GM12878 (cell line): Measurements from ENCODE around the gene RNF220. TPM values are rescaled to one million over a fixed set of nuclear protein-coding genes. Genes with fewer than 3 reads are reported as not detected.

Source experiments
- ATAC-seq: fragments of 200-7000 bp; cut with Tn5 transposase; 3 replicates; pipeline ENCODE4 v1.9.1; 2020; ENCODE audit warnings: mild to moderate bottlenecking, moderate library complexity
- BruUV-seq: library from RNA; stranded (reverse); fragments of 400-500 nt; replicated peaks from 2 replicates; lab custom pipeline; 2021; lab: Mats Ljungman, UMichigan
- CTCF ChIA-PET: fragments of 300-600 bp; sonication (Branson Sonifier 250); formaldehyde crosslinking; extraction: SDS; loops from one replicate; lab custom pipeline; 2021; ENCODE audit warnings: inconsistent platforms; lab: Yijun Ruan, JAX
- POLR2A ChIA-PET: fragments of 350-600 bp; formaldehyde crosslinking; extraction: SDS; loops from one replicate; lab custom pipeline; 2021; ENCODE audit warnings: inconsistent platforms; lab: Charles Lee
- RAD21 ChIA-PET: fragments of 300-600 bp; sonication (Branson Sonifier 250); formaldehyde crosslinking; loops from one replicate; lab custom pipeline; 2023; ENCODE audit warnings: antibody characterized with exemption; ENCODE audit not compliant: unreplicated experiment; lab: Charles Lee
- SMC1A ChIA-PET: fragments of 300-600 bp; sonication (Branson Sonifier 250); formaldehyde crosslinking; loops from one replicate; lab custom pipeline; 2023; ENCODE audit not compliant: unreplicated experiment, uncharacterized antibody; lab: Charles Lee
- DNase-seq: peaks from one replicate; pipeline ENCODE4 v3.0.0-alpha.2; 2011; ENCODE audit warnings: low read depth, low spot score
- FAIRE-seq: peaks from 3 replicates; lab custom pipeline; 2011; peaks lifted over from hg19 to GRCh38; lab: Jason Lieb, UNC
- H2AFZ ChIP-seq: 2 replicates; pipeline ENCODE4 v1.6.0; 2011; ENCODE audit warnings: low read depth, low read length, control low read depth; ENCODE audit not compliant: control insufficient read depth
- H3K27ac ChIP-seq: 2 replicates; pipeline ENCODE4 v1.5.1; 2011; ENCODE audit warnings: control low read depth; ENCODE audit not compliant: control insufficient read depth, insufficient read depth
- H3K27me3 ChIP-seq, 2 experiments: replicated peaks in 1 of 2; 2 replicates each; pipeline versions ENCODE4 v1.6.0 to v1.6.1; 2011; ENCODE audit warnings: low read length in 1 of 2; ENCODE audit not compliant: control insufficient read depth in 2 of 2, insufficient read depth in 2 of 2
- H3K36me3 ChIP-seq, 2 experiments: 2 replicates each; pipeline ENCODE4 v1.5.1; 2011; ENCODE audit warnings: low read length in 1 of 2; ENCODE audit not compliant: control insufficient read depth in 2 of 2, insufficient read depth in 2 of 2
- H3K4me1 ChIP-seq: 2 replicates; pipeline ENCODE4 v1.6.1; 2011; ENCODE audit warnings: mild to moderate bottlenecking, low read length, moderate library complexity, mixed read lengths; ENCODE audit not compliant: control insufficient read depth, insufficient read depth
- H3K4me2 ChIP-seq: 2 replicates; pipeline ENCODE4 v1.6.0; 2011; ENCODE audit warnings: control low read depth; ENCODE audit not compliant: control insufficient read depth, insufficient read depth
- H3K4me3 ChIP-seq: fragments of 200-600 bp; sonication (generic); 2 replicates; pipeline ENCODE4 v1.5.1; 2016
- H3K79me2 ChIP-seq: 2 replicates; pipeline ENCODE4 v1.6.0; 2011; ENCODE audit warnings: low read length; ENCODE audit not compliant: control insufficient read depth, insufficient read depth
- H3K9ac ChIP-seq: 2 replicates; pipeline ENCODE4 v1.8.0; 2011; ENCODE audit warnings: low read length, control low read depth, mixed read lengths; ENCODE audit not compliant: control insufficient read depth, insufficient read depth
- H3K9me3 ChIP-seq: replicated peaks from 3 replicates; pipeline ENCODE4 v1.5.1; 2011; ENCODE audit warnings: mild to moderate bottlenecking, low read length; ENCODE audit not compliant: control insufficient read depth, insufficient read depth
- H4K20me1 ChIP-seq: 2 replicates; pipeline ENCODE4 v1.6.0; 2011; ENCODE audit not compliant: control insufficient read depth, insufficient read depth
- HDGF ChIP-seq: fragments of 450-650 bp; IDR thresholded peaks from 2 replicates; pipeline ENCODE4 v1.6.1; 2016; ENCODE audit warnings: antibody characterized with exemption
- MEF2B ChIP-seq: fragments of 450-650 bp; IDR thresholded peaks from 2 replicates; pipeline ENCODE4 v1.6.1; 2018; ENCODE audit warnings: mild to moderate bottlenecking, moderate library complexity; ENCODE audit not compliant: partially characterized antibody, poor library complexity, severe bottlenecking
- MTA2 ChIP-seq: fragments of 450-650 bp; IDR thresholded peaks from 2 replicates; pipeline ENCODE4 v1.6.1; 2016; ENCODE audit warnings: low read depth, mild to moderate bottlenecking, moderate library complexity
- NR2F1 ChIP-seq: fragments of 450-650 bp; conservative IDR thresholded peaks from 2 replicates; pipeline ENCODE4 v1.6.1; 2017; ENCODE audit warnings: mild to moderate bottlenecking
- POLR2A ChIP-seq: IDR thresholded peaks from 2 replicates; pipeline ENCODE4 v1.6.1; 2011; ENCODE audit warnings: low read depth, mild to moderate bottlenecking, low read length
- RUNX3 ChIP-seq: IDR thresholded peaks from 2 replicates; pipeline ENCODE4 v1.6.1; 2012; ENCODE audit warnings: low read length, inconsistent platforms
- SMAD1 ChIP-seq: fragments of 450-650 bp; IDR thresholded peaks from 2 replicates; pipeline ENCODE4 v1.6.1; 2018; ENCODE audit warnings: mild to moderate bottlenecking, low read depth; ENCODE audit not compliant: partially characterized antibody
- SREBF2 ChIP-seq: IDR thresholded peaks from 2 replicates; pipeline ENCODE4 v1.6.1; 2012; ENCODE audit warnings: mild to moderate bottlenecking, low read length
- WGBS: methylation state at CpG from one replicate; pipeline ENCODE4 v1.1.6; 2016; ENCODE audit warnings: low lambda C conversion rate; ENCODE audit not compliant: insufficient replicate concordance, insufficient coverage; ENCODE audit errors: missing lambda C conversion rate; 5-methylcytosine and 5-hydroxymethylcytosine counted together
- in situ Hi-C: fragments of 300-500 bp; cut with MboI; formaldehyde crosslinking; loops from 9 replicates; pipeline ENCODE4 v1.14.3; 2018; ENCODE audit warnings: mixed read lengths
- intact Hi-C: fragments of 100-400 bp; cut with micrococcal nuclease; formaldehyde crosslinking; loops from one replicate; pipeline ENCODE4 v1.14.2; 2022; ENCODE audit not compliant: unreplicated experiment
- polyA plus RNA-seq, 11 experiments: library from polyadenylated mRNA; depleted of rRNA in 4 of 11; unstranded in 6 of 11; stranded (reverse) in 5 of 11; fragments of >200 nt; fragmentation: Nextera tagmentation in 4 of 11; fragmentation: Illumina TruSeq in 1 of 11; extraction: Ambion mirVana in 4 of 11; extraction: Trizol in 1 of 11; gene quantifications; 1 replicate in 1 of 11; 2 replicates in 10 of 11; pipeline versions ENCODE4 v1.2.1 to v1.2.3, GENCODE V29; 2011 to 2016; ENCODE audit warnings: inconsistent platforms in 2 of 11, missing spikeins in 2 of 11, low read depth in 1 of 11
- total RNA-seq, 4 experiments: library from RNA; depleted of rRNA in 3 of 4; stranded (reverse); fragments of >200 nt in 3 of 4; fragmentation: Illumina TruSeq in 1 of 4; extraction: Trizol in 1 of 4; gene quantifications; 2 replicates each; pipeline versions ENCODE4 v1.2.1 to v1.2.3, GENCODE V29; 2013 to 2021
- TF ChIP-seq, protein P1 (sequence below): fragments of 450-650 bp; conservative IDR thresholded peaks from 2 replicates; pipeline ENCODE4 v1.6.1; 2017; ENCODE audit warnings: mild to moderate bottlenecking, moderate library complexity
- TF ChIP-seq, protein P2 (sequence below): fragments of 450-650 bp; IDR thresholded peaks from 2 replicates; pipeline ENCODE4 v1.6.1; 2017; ENCODE audit warnings: mild to moderate bottlenecking, moderate library complexity

RNF220 gene
- total and polyA plus RNA-seq, 10 of the 15 experiments (the other 5 are each of a cell fraction or from before 2014, with no cell fraction given), result 4.6 to 84.1 (median 53.7) TPM

DNA sequence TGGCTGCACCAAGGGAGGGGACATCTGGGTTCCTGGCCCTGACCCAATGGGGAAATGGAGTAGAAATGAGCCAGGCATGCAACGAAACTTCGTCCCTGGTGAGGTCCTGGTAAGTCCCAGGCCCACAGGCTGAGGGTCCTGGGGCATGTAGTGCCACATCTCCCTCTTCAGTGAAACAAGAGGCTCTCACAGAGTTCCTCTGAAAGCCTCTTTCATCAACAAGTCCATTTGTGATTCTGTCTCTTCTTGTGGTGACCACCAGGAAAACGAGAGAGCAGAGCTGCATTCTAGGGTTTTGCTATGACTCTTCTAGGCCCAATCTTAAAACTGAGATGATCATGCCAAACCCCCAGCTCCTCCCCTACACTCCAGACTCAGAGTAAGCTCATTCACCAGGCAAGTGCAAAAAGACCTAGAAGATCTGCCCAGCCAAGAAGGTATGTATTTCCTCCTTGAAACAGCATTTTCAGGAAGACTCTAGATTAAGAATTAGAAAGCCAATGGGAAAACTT, 24.3 kb upstream of the RNF220 start:
- Histone ChIP-seq H3K9ac (no peak overlapping the region), H3K4me2 (no peak overlapping the region), H3K27ac (no peak overlapping the region), H3K79me2 (no peaks in the 10 kb centered on the region), H2AFZ (no peak overlapping the region), H3K4me3 (no peak overlapping the region), H3K36me3 (no peaks in the 10 kb centered on the region), H4K20me1 (no peaks in the 10 kb centered on the region), H3K4me1 (no peaks in the 10 kb centered on the region), H3K27me3 (no peaks in the 10 kb centered on the region; a peak in 1 of 4 replicates), H3K9me3 (no peaks in the 10 kb centered on the region)
- ChIA-PET CTCF (interaction anchor here (0.8 to 1.4 kb wide), 4 partner anchors 115 to 272 kb away, joined by 3 to 4 read pairs (median 3); no protein-coding TSS in a partner anchor), SMC1A (interaction anchor here (2.1 to 4.2 kb wide), 2 partner anchors 10 to 272 kb away, joined by 10 to 14 read pairs; no protein-coding TSS in a partner anchor), RAD21 (no interaction called here), POLR2A (no interaction called here)
- ATAC-seq, result no peak; the same call in 2 of the 3 replicates
- 3% methylated on average over 3 of the region's 3 CpGs for whole genome bisulfite sequencing
- no TSS peak for BruUV-seq
- intact Hi-C loops, result no loop called here
- no peak for DNase-seq
- no peak for FAIRE-seq
- in situ Hi-C loops, result no loop called here
- TF ChIP-seq RUNX3 (0 out of 2 replicates have a peak, but pooled peaks have one; percentile 7), MEF2B (no peak)
- TF ChIP-seq, all 136 proteins: peak for 1

DNA sequence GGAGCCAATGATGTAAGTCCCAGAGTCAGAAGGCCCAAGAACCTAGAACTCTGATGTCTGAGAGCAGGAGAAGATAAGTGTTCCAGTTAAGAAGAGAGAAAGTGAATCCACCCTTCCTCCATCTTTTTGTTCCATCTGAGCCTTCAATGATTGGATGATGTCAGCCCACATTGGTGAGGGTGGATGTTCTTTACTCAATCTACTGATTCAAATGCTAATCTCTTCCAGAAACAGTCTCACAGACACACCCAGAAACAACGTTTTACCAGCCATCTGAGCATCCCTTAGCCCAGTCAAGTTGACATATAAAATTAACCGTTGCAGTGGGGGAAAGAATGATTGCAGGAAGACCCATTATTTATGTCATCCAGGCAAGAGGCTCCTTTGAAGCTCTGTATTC, 16.5 kb upstream of the RNF220 start:
- intact Hi-C loops, result no loop called here
- no peak for TF ChIP-seq HDGF
- no peak for TF ChIP-seq MTA2
- TF ChIP-seq, protein P1, sequence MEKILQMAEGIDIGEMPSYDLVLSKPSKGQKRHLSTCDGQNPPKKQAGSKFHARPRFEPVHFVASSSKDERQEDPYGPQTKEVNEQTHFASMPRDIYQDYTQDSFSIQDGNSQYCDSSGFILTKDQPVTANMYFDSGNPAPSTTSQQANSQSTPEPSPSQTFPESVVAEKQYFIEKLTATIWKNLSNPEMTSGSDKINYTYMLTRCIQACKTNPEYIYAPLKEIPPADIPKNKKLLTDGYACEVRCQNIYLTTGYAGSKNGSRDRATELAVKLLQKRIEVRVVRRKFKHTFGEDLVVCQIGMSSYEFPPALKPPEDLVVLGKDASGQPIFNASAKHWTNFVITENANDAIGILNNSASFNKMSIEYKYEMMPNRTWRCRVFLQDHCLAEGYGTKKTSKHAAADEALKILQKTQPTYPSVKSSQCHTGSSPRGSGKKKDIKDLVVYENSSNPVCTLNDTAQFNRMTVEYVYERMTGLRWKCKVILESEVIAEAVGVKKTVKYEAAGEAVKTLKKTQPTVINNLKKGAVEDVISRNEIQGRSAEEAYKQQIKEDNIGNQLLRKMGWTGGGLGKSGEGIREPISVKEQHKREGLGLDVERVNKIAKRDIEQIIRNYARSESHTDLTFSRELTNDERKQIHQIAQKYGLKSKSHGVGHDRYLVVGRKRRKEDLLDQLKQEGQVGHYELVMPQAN, result no peak
- TF ChIP-seq SREBF2, result no peak
- TF ChIP-seq, protein P2, sequence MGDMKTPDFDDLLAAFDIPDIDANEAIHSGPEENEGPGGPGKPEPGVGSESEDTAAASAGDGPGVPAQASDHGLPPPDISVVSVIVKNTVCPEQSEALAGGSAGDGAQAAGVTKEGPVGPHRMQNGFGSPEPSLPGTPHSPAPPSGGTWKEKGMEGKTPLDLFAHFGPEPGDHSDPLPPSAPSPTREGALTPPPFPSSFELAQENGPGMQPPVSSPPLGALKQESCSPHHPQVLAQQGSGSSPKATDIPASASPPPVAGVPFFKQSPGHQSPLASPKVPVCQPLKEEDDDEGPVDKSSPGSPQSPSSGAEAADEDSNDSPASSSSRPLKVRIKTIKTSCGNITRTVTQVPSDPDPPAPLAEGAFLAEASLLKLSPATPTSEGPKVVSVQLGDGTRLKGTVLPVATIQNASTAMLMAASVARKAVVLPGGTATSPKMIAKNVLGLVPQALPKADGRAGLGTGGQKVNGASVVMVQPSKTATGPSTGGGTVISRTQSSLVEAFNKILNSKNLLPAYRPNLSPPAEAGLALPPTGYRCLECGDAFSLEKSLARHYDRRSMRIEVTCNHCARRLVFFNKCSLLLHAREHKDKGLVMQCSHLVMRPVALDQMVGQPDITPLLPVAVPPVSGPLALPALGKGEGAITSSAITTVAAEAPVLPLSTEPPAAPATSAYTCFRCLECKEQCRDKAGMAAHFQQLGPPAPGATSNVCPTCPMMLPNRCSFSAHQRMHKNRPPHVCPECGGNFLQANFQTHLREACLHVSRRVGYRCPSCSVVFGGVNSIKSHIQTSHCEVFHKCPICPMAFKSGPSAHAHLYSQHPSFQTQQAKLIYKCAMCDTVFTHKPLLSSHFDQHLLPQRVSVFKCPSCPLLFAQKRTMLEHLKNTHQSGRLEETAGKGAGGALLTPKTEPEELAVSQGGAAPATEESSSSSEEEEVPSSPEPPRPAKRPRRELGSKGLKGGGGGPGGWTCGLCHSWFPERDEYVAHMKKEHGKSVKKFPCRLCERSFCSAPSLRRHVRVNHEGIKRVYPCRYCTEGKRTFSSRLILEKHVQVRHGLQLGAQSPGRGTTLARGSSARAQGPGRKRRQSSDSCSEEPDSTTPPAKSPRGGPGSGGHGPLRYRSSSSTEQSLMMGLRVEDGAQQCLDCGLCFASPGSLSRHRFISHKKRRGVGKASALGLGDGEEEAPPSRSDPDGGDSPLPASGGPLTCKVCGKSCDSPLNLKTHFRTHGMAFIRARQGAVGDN, result no peak
- TF ChIP-seq NR2F1, result no peak
- no peak for TF ChIP-seq POLR2A
- no peak for TF ChIP-seq SMAD1

More for the DNA sequence above, 16.5 kb upstream of the RNF220 start:
- ChIA-PET CTCF (interaction anchor here (1.2 kb wide), 1 partner anchor 263 kb away, joined by 3 read pairs; no protein-coding TSS in a partner anchor), RAD21 (no interaction called here), SMC1A (no interaction called here), POLR2A (no interaction called here)
- Histone ChIP-seq H2AFZ (no peak overlapping the region), H3K9ac (no peak overlapping the region), H3K79me2 (no peaks in the 10 kb centered on the region), H3K36me3 (no peaks in the 10 kb centered on the region), H3K4me3 (no peak overlapping the region), H4K20me1 (no peaks in the 10 kb centered on the region), H3K9me3 (no peaks in the 10 kb centered on the region), H3K4me2 (no peak overlapping the region), H3K27ac (no peak overlapping the region), H3K27me3 (no peaks in the 10 kb centered on the region; a peak in 1 of 4 replicates), H3K4me1 (no peaks in the 10 kb centered on the region)
- FAIRE-seq (no peak), DNase-seq (no peak), ATAC-seq (no peak)
- no TSS peak for BruUV-seq
- in situ Hi-C loops, result no loop called here
- whole genome bisulfite sequencing, result 0% methylated on average over 2 of the region's 2 CpGs
